GM23338 (cell line): ENCODE results near the gene TULP4.

Experiments
- CREB1 ChIP-seq: fragments of 250-450 bp; sonication (Bioruptor Pico); IDR thresholded peaks from 2 replicates; pipeline ENCODE4 v1.5.0; 2020; ENCODE audit warnings: low read depth, mild to moderate bottlenecking, moderate library complexity
- EZH2 ChIP-seq: fragments of 200-600 bp; sonication (generic); IDR thresholded peaks from one replicate; pipeline ENCODE4 v1.8.0; 2017; ENCODE audit warnings: antibody characterized with exemption, mild to moderate bottlenecking, low read depth; ENCODE audit not compliant: unreplicated experiment
- EZH2phosphoT487 ChIP-seq: fragments of 200-600 bp; sonication (generic); IDR thresholded peaks from one replicate; pipeline ENCODE4 v1.8.1; 2018; ENCODE audit warnings: antibody characterized with exemption; ENCODE audit not compliant: unreplicated experiment
- JUNB ChIP-seq: IDR thresholded peaks from one replicate; pipeline ENCODE4 v1.6.1; 2016; ENCODE audit warnings: antibody characterized with exemption; ENCODE audit not compliant: unreplicated experiment
- NANOG ChIP-seq: IDR thresholded peaks from 2 replicates; pipeline ENCODE4 v1.6.1; 2016; ENCODE audit warnings: antibody characterized with exemption, borderline replicate concordance
- POLR2AphosphoS5 ChIP-seq: IDR thresholded peaks from 2 replicates; pipeline ENCODE4 v1.6.1; 2016; ENCODE audit warnings: antibody characterized with exemption, low read depth
- STAT1 ChIP-seq: IDR thresholded peaks from one replicate; pipeline ENCODE4 v1.6.1; 2016; ENCODE audit warnings: antibody characterized with exemption; ENCODE audit not compliant: unreplicated experiment
- ZNF114 ChIP-seq: fragments of 250-450 bp; sonication (Bioruptor Pico); IDR thresholded peaks from 2 replicates; pipeline ENCODE4 v1.5.0; 2020; ENCODE audit warnings: mild to moderate bottlenecking, moderate library complexity
- ZNF331 ChIP-seq: fragments of 250-450 bp; sonication (Bioruptor Pico); IDR thresholded peaks from 2 replicates; pipeline ENCODE4 v1.5.0; 2020; ENCODE audit warnings: low read depth, mild to moderate bottlenecking, moderate library complexity
- TF ChIP-seq, protein P1 (sequence below), 2 experiments: fragments of 200-600 bp in 1 of 2; sonication (generic) in 1 of 2; conservative IDR thresholded peaks; 2 replicates each; pipeline versions ENCODE4 v1.5.1 to v1.6.1; 2016 to 2017; ENCODE audit warnings: antibody characterized with exemption in 2 of 2, low read depth in 2 of 2, mild to moderate bottlenecking in 2 of 2, moderate library complexity in 1 of 2
- TF ChIP-seq, protein P2 (sequence below): IDR thresholded peaks from 2 replicates; pipeline ENCODE4 v1.6.1; 2016; ENCODE audit warnings: antibody characterized with exemption
- TF ChIP-seq, protein P3 (sequence below): IDR thresholded peaks from one replicate; pipeline ENCODE4 v1.6.1; 2018; ENCODE audit warnings: antibody characterized with exemption; ENCODE audit not compliant: unreplicated experiment

DNA sequence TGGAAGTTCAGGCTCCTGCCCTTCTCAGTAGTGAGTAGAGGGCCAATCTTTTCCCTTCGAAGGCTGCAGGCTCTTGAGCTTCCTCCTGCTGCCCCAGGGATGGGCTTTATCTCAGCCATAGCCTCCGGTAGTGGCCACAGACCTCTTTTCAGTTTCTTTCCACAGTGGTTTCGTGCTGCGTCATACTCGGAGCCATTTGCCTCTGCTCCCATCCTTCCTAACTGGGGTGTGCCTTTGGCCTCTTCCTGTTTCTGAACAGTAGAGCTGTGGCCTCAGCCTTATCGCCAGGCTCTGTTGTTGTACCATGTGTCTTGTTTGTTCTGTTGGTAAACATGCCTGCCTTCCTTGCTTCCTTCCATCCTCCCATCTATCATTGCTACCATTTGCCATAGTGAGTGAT is 54.1 kb downstream of the TULP4 start:
- TF ChIP-seq, protein P1, sequence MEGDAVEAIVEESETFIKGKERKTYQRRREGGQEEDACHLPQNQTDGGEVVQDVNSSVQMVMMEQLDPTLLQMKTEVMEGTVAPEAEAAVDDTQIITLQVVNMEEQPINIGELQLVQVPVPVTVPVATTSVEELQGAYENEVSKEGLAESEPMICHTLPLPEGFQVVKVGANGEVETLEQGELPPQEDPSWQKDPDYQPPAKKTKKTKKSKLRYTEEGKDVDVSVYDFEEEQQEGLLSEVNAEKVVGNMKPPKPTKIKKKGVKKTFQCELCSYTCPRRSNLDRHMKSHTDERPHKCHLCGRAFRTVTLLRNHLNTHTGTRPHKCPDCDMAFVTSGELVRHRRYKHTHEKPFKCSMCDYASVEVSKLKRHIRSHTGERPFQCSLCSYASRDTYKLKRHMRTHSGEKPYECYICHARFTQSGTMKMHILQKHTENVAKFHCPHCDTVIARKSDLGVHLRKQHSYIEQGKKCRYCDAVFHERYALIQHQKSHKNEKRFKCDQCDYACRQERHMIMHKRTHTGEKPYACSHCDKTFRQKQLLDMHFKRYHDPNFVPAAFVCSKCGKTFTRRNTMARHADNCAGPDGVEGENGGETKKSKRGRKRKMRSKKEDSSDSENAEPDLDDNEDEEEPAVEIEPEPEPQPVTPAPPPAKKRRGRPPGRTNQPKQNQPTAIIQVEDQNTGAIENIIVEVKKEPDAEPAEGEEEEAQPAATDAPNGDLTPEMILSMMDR (conservative IDR thresholded peaks at IDR 0.05; ENCODE audit: low read depth in 2 of 2): no peak
- TF ChIP-seq, protein P2, sequence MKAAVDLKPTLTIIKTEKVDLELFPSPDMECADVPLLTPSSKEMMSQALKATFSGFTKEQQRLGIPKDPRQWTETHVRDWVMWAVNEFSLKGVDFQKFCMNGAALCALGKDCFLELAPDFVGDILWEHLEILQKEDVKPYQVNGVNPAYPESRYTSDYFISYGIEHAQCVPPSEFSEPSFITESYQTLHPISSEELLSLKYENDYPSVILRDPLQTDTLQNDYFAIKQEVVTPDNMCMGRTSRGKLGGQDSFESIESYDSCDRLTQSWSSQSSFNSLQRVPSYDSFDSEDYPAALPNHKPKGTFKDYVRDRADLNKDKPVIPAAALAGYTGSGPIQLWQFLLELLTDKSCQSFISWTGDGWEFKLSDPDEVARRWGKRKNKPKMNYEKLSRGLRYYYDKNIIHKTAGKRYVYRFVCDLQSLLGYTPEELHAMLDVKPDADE: no peak
- TF ChIP-seq CREB1 (CRISPR knock-in tag) (no peak), JUNB (no peak), NANOG (no peak), POLR2AphosphoS5 (no peak), EZH2phosphoT487 (no peak), EZH2 (no peak), STAT1 (no peak), ZNF114 (CRISPR knock-in tag) (no peak), ZNF331 (CRISPR knock-in tag) (no peak)
- TF ChIP-seq, protein P3, sequence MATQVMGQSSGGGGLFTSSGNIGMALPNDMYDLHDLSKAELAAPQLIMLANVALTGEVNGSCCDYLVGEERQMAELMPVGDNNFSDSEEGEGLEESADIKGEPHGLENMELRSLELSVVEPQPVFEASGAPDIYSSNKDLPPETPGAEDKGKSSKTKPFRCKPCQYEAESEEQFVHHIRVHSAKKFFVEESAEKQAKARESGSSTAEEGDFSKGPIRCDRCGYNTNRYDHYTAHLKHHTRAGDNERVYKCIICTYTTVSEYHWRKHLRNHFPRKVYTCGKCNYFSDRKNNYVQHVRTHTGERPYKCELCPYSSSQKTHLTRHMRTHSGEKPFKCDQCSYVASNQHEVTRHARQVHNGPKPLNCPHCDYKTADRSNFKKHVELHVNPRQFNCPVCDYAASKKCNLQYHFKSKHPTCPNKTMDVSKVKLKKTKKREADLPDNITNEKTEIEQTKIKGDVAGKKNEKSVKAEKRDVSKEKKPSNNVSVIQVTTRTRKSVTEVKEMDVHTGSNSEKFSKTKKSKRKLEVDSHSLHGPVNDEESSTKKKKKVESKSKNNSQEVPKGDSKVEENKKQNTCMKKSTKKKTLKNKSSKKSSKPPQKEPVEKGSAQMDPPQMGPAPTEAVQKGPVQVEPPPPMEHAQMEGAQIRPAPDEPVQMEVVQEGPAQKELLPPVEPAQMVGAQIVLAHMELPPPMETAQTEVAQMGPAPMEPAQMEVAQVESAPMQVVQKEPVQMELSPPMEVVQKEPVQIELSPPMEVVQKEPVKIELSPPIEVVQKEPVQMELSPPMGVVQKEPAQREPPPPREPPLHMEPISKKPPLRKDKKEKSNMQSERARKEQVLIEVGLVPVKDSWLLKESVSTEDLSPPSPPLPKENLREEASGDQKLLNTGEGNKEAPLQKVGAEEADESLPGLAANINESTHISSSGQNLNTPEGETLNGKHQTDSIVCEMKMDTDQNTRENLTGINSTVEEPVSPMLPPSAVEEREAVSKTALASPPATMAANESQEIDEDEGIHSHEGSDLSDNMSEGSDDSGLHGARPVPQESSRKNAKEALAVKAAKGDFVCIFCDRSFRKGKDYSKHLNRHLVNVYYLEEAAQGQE: no peak
